NCI-H2196 (cell line): Measurements from ENCODE around the gene PTCHD4.
A peak's percentile ranks its signal among the peaks of the same experiment; 100 is the strongest.

Source experiments
- DNase-seq: peaks from one replicate; lab custom pipeline; 2025; ENCODE audit not compliant: unreplicated experiment; lab: John Stamatoyannopoulos, UW

PTCHD4 gene

GRCh38 chr6:48099713-48100587 is 11.0 kb downstream of the PTCHD4 start:
- no peak for DNase-seq

- DNase-seq: peak; percentile 42
These were observed 12.1 kb downstream of the PTCHD4 start for GRCh38 chr6:48098923-48099322.

DNA sequence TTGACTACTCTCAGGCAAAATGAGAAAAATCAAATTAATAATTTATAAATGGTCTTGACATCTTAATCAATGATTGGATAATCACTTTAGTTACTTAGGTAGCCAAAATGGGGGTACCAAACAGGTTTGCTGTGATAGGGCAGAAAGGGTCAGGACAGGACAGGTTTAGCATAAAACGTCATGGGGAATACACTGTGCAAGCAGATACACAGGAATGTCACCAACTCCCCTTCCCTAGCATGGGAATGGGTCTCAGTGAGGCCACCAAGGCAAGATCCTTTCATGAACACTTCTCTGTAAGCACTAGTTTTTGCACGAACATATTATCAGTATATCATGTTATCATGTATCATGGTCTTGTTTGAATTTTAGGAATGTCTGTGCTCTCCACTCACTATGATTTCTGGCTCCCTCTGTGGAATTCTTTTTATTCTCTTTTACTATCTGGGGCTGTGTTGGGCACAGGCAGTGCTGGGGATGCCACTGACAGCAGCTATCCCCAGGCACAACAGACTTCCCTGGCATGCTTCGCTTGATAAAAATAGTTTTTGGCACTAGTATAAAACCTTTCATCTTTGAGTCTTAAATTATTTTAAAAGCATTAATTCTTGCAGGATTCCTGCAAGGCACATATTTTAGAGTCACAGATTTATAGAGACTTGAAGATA is 18.3 kb downstream of the PTCHD4 start:
- DNase-seq: no peak

DNA sequence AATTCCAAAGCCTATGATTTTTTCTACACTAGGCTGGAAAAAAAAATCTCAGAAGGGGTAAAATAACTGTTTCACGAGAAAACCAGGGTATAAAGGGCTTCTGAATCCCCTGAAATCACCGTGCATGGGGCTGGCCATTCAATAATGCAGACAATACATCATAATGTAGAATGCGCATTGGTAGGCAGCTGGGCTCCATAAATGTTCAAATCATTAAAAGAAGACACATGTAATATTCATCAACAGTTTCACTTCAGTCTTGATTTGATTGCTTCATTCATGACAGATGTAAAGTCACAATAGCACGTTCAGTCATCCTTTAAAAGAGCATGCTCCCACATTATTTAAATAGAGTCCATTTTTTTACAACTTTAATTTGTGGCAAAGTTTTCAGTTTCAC is 20.5 kb downstream of the PTCHD4 start:
- DNase-seq: no peak

DNA sequence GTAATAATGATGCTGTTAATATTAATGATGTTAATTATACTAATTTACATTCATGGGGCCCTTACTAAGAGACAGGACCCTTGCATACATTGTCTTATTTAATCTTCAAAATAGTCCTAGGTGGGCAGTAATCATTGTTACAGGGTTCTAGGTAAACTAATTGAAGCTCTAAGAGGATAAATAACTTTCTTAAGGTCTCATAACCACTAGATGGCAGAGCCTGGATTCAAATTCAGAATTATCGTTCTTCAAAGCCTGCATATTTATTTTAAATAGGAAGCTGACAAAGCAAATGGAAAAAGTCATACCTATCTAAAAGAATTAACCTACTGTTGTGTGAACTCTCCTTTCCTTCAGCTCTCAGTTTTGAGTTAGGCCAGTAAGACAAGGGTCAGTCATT is 23.5 kb downstream of the PTCHD4 start:
- peak; percentile 25 for DNase-seq

GRCh38 chr6:48086187-48086586 is 24.8 kb downstream of the PTCHD4 start:
- no peak for DNase-seq

- DNase-seq: no peak
These were observed 25.8 kb downstream of the PTCHD4 start for GRCh38 chr6:48085131-48085741.

GRCh38 chr6:48084201-48084600 is 26.8 kb downstream of the PTCHD4 start:
- no peak for DNase-seq

DNA sequence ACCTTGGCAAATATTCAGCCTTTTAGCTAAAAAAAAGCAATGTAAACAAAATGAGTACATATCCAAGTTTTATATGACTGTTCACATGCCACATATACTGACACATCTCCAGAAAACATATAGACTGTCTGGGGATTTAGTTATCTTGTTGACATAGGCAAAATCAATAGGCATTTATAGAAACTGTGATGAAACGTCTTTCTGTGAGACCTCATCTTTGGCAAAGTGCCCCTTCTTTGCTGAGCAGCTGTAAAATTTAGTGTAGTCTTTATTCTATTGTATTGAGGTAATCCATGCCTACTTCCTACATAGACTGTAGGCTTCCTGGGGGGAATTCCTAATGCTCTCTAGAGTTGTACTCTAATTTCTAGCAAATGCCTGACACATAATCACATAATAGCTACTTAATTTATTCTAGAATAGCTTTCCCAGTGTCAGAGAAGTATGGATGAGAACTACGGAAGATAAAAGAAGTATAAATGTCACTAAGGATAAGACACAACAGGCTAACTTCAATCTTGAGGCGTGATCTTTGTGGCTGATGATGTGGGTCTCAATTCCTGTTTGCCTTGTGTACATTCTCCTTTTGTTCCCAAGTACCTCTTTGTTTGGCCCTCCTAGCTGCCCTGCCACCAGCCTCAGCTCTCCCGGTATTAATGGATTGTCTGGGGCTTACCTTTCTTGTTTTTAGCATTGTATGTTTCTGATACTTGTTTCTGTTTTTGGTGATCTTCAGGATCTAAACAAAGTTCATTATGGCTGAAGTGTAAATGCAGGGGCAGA is 30.6 kb downstream of the PTCHD4 start:
- no peak for DNase-seq

GRCh38 chr6:48078120-48078519 is 32.9 kb downstream of the PTCHD4 start:
- no peak for DNase-seq

GRCh38 chr6:48075181-48075580 is 35.8 kb downstream of the PTCHD4 start:
- no peak for DNase-seq

DNA sequence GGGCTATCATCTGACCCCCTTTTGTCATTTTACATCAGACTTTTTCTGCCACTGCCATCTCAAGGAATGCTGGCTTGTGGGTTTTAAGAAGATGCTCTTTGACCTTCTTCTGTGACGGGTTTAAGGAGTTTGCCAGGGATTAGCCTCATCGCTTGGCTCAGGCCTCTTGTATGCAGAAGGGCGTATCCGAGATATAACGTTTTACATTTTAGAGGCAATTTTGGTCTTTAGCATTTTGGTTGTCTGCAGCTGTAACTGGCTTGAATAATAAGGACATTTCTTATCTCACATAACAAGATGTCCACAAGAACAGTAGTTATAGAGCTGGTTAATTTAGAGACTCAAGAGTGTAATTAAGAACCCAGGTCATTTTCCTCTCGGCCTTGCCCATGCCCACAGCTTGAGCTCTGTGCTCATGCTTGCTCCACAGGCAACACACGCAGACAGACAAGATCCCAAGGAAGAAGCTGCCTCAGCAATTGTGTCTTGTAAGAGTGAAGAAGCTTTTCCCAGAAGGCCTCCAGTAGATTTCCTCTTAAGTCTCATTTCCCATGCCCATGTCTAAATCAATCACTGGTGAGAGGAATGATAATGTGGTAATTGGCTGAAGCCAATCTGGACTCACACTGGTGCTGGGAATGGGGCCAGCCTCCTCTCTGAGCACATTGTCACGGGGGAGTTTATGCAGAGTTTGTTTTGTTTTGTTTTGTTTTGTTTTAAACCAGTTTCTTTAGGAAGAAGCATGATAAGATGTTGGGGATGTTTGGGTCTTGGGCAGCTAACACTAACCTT is 36.8 kb downstream of the PTCHD4 start:
- no peak for DNase-seq

DNA sequence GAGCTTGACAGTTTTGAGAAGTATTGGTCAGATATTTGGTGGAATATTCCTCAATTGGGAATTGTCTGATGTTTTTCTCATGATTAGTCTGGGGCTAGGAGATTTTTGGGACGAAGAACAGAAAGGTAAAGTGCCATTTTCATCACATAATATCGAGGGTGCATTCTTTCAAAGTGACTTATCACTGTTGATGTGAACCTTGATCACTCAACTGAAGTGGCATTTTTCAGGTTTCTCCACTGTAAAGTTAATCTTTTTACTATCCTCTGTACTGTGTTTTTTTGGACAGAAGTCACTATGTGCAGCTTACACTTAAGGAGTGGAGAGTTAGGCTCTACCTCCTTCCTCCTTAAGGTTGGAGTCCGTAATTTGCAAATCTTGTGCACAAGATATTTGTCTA is 39.2 kb downstream of the PTCHD4 start:
- DNase-seq: no peak

DNA sequence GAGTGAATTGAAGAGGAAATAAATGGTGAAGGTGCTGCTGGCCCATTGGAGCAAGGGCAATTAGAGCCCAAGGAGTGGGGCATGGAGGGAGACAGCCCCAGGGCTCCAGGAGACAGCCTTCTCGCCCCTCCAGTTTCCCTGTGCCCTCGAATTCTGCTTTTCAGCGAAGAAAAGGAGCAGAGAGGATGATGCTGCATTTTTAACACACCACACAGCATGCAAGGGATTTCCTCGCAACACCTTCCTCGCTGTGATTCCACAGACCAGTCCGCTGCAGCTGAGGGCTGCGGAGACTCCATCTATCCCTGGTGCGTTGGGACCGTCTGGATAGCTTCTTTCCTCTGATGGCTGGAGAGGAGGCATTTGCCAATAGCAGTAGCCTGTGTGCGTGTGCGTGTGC is 41.7 kb downstream of the PTCHD4 start:
- no peak for DNase-seq

- no peak for DNase-seq
These were observed 42.4 kb downstream of the PTCHD4 start for GRCh38 chr6:48068278-48069251.

GRCh38 chr6:48067886-48068277 is 43.1 kb downstream of the PTCHD4 start:
- DNase-seq: no peak

DNA sequence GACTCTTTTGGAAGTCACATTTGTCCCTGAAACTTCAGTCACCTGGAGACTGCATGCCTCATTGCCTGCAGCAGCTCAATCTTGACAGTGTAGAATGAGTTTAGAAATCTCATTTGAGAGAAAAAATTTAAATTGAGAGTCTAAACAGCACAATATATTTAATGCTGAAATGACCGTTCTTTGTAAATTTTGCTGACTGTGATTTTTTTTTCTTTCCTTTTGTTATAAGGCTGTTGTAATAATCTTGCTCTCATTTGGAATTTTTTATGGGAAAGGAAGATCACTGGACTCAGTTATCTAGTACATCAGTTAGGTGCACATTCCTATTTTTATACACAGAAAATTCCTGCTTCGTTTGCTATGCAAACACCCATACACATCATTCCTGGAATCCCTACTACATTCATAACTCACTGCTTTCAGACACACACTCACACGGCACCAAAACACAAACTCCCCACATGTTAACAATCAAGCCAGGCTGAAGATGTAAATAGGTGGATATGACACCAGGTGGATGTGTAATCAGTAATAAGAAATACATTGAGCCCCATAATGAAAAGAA is 43.8 kb downstream of the PTCHD4 start:
- no peak for DNase-seq

GRCh38 chr6:48061265-48061990 is 49.6 kb downstream of the PTCHD4 start:
- no peak for DNase-seq
